ENCODE results near the gene COMTD1. TPM values are rescaled to one million over a fixed set of nuclear protein-coding genes. Genes with fewer than 3 reads are reported as not detected.

COMTD1 gene
- total RNA-seq = 11.2 and 15.9 TPM in 2 replicates

DNA sequence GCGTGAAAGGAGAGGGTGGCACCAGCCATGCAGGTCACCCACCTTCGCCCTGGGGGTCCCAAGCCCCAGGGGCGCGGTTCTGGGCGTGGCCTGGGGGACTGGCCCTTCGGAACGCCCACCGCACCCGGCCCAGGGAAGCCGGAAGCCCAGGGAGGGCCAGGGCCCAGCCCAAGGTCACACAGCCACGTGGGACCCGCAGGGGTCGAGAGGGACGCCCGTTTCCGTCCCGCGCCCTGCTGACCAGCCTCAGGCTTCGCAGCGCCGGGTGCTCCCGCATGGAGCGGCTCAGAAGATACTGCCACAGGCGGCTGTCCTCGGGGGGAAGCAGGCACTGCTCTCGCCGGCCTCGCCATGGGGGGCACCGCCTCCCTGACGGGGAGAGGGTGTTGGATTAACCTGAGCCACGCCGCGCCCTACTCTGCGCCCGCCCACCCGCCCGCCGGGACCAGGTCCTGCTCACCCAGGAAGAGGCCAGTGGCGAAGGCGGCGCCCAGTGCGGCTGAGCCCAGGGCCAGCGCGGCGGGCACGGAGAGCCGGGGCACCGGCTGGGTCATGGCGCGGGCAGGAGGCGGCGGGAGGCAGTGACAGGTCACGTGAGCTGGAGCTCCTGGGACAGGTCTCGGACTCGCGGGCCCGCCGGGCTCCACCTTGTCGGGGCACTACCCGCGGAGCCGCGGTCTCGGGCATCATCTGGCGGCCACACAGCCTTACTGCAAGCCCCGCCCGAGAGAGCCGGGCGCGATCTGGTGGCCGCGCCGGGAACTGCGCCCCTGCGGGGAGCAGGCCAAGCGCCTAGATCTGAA is at the start of gene COMTD1:
Gene COMTD1 (minus strand): TSS at position 583 of the 803 bp plus-strand sequence. CDS start 29 bp downstream, at position 554.

DNA sequence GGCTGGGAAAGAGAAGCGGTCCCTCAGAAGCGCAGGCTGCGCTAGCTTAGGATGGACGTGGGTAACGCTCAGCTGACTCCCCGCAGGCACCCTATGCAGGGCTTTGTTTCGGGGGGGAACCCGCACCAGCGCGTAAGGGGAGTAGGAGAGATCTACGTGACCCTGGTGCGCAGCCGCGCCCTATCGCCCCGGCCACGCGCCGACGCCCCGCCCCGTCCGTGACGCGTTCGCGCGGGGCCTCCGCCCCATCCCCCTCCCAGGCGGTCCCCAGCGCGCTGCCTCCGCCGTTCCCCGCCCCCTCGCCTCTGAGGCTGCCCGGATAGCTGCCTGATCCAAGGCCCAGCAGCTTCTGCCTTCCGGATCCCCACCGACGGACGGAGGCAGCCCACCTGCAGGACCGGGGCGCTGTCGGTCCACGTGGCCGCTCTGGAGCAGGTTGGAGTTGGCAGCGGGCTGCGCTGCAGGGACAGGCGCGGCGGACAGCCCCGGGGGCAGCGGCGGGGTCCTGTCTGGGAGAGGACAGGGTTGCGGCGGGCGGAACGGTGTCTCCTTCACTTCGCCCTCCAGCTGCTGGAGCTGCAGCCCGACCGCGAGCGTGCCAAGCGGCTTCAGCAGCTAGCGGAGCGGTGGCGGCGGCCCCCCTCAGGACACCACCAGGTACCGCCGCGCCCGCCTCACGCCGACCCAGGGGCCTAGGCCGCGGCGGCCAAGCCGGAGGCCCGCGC is 25.3 kb downstream of the COMTD1 start, which contains the start of gene VDAC2:
Gene VDAC2 (plus strand): TSS at position 515 of the 725 bp plus-strand sequence. CDS start 363 bp downstream, outside the sequence.

Other genes starting within 250 kb of the COMTD1 start
- gene SAMD8, start 124.3 kb downstream of the COMTD1 start, total RNA-seq = 22.7 and 36.3 TPM in 2 replicates
- gene VDAC2, start 25.2 kb downstream of the COMTD1 start, total RNA-seq = 176 and 189 TPM in 2 replicates
- 0.65 and 1.4 TPM in 2 replicates for gene ZNF503, start 165.8 kb upstream of the COMTD1 start, total RNA-seq
- 0.46 and 3.9 TPM in 2 replicates for gene LRMDA, start 195.7 kb upstream of the COMTD1 start, total RNA-seq